Measurements from ENCODE around the gene HSPA12A. TPM values are rescaled to one million over a fixed set of nuclear protein-coding genes. Genes with fewer than 3 reads are reported as not detected.

The HSPA12A gene
- total RNA-seq, 2 donors from 2014 or later: 10.1 to 11.5 TPM

- Histone ChIP-seq H3K27ac (no peak overlapping the region), H3K4me1 (peaks cover 0 to 15% of the 10 kb centered on the region in 2 donors), H3K4me3 (no peak overlapping the region), H3K9me3 (no peaks in the 10 kb centered on the region), H3K27me3 (no peaks in the 10 kb centered on the region), H3K36me3 (no peaks in the 10 kb centered on the region)
- TF ChIP-seq, protein P1, sequence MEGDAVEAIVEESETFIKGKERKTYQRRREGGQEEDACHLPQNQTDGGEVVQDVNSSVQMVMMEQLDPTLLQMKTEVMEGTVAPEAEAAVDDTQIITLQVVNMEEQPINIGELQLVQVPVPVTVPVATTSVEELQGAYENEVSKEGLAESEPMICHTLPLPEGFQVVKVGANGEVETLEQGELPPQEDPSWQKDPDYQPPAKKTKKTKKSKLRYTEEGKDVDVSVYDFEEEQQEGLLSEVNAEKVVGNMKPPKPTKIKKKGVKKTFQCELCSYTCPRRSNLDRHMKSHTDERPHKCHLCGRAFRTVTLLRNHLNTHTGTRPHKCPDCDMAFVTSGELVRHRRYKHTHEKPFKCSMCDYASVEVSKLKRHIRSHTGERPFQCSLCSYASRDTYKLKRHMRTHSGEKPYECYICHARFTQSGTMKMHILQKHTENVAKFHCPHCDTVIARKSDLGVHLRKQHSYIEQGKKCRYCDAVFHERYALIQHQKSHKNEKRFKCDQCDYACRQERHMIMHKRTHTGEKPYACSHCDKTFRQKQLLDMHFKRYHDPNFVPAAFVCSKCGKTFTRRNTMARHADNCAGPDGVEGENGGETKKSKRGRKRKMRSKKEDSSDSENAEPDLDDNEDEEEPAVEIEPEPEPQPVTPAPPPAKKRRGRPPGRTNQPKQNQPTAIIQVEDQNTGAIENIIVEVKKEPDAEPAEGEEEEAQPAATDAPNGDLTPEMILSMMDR (IDR thresholded peaks at IDR 0.05): no peak
- DNase-seq (ENCODE audit: low spot score): no peak
Observed at GRCh38 chr10:116772909-116773705, 30.7 kb upstream of the HSPA12A start.

DNA sequence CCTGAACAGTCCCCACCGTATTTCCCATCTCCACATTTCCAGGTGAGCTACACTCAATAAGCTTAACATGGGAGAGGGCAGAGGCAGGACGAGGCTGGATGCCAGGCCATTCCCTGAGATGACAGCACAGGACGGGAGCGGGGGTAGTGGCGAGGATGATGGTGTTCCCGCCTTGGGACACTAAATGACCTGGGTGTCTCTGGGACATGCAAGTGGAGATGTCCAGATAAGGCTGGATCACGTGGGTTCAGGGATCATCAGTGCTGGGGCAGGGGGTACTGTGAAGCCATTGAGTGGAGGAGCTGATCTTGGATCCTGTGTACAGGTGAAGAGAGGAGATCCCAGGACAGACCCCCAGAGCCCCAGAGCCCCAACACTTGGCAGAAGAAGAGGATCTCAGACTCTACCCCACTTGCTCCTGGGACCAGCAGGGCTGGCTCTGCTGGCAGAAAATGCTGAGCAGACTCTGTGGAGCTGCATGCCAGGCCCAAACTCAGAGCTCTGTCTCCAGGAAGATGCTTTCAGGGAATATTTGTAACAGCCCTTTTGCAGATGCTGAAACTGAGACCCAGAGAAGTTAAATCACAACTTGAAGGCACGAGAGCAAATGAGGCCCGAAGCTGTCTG is 29.7 kb upstream of the HSPA12A start:
- no peak for DNase-seq (ENCODE audit: low spot score)
- TF ChIP-seq, protein P1 (IDR thresholded peaks at IDR 0.05): no peak
- Histone ChIP-seq H3K27me3 (no peaks in the 10 kb centered on the region), H3K27ac (peak overlapping the region; percentile 42 to 48), H3K4me1 (peaks cover 0 to 22% of the 10 kb centered on the region in 2 donors), H3K9me3 (no peaks in the 10 kb centered on the region), H3K36me3 (no peaks in the 10 kb centered on the region), H3K4me3 (no peak overlapping the region)

DNA sequence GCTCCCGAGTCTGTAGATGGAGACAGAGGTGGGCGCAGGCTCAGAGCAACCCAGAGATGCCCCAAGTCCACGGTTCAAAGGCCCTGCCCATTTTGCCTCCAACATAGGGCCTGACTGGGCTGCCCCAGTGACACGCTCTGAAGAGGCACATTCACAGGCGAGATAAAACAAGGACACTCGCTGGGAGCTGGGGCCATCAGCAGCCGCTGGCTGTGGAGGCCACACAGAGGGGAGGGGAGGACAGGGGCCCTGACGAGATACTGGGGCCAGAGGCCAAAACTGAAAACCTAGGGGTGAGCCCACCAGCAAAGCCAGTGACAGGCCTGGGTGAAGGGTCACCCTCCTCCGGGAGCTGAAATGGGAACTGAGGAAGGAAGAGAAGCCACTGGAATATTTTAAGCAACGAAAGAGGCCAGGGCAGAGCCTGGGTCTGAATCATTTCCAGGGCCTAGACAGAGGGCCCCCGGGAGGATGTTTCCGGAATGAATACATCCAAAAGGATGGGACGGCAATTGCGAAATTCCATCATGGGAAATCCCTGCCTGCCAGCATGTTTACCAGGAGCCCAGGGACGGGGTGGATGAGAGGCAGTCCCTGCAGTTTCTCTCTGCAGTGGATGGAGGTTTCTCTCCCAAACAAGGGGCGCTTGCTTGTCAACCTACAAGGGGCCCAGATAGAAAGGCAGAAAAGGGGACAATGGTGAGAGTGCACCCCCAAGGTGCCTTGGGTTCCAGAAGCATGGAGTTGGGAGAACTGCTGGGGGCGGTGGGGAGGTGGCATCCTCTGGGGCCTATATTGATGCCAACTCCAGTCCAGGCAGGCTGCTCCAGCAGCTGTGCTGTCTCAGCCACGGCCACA is 29.0 kb upstream of the HSPA12A start:
- peak; percentile 84 for DNase-seq (ENCODE audit: low spot score)
- Histone ChIP-seq H3K9me3 (no peaks in the 10 kb centered on the region), H3K4me1 (peaks cover 0 to 26% of the 10 kb centered on the region in 2 donors), H3K36me3 (no peaks in the 10 kb centered on the region), H3K4me3 (no peak overlapping the region), H3K27me3 (no peaks in the 10 kb centered on the region), H3K27ac (peak overlapping the region; percentile 42 to 48)
- TF ChIP-seq, protein P1 (IDR thresholded peaks at IDR 0.05): no peak

DNA sequence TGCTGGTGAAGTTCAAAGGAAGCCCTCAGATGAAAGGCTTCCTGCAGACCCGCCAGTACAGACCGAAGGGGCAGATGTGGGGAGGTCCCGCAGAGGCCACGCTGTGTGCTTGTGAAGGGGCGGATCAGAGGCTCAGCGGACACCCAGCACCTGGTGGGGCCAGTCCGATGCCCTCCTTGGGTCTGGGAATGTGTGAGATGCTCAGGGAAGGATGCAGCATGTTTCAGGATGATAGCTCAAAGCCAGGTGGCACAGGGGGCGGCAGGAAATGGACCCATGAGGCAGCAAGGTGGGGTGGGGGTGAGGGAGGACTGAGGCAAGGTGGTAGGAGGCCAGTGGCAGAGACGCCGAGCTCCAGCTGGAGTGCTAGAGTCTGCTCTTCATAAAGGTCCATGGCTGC is 27.9 kb upstream of the HSPA12A start:
- Histone ChIP-seq H3K27ac (peak overlapping the region in 1 of 2 donors; percentile 48), H3K4me3 (no peak overlapping the region), H3K9me3 (peaks cover 0 to 2% of the 10 kb centered on the region in 2 donors), H3K4me1 (peaks cover 0 to 26% of the 10 kb centered on the region in 2 donors), H3K27me3 (no peaks in the 10 kb centered on the region), H3K36me3 (no peaks in the 10 kb centered on the region)
- TF ChIP-seq, protein P1 (IDR thresholded peaks at IDR 0.05): no peak
- DNase-seq (ENCODE audit: low spot score): no peak

DNA sequence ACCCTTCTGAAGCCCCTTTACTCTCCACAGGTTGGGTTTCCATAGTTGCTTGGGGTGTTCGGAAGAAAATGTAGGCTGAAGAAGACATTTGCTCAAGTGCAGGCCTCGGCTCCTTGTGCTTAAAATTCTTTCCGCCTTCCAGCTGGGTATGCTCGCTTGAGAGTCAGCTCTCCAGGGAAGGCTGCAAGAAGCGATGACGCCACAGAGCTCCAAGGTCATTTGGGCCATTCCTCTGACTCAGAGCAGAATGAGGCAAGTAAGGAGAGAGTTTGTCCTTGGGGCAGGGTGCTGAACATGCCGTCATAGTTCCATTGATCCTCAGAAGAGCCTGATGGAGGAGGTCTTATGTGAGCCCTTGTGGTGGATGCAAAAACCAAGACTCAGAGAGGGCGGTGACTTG is 27.4 kb upstream of the HSPA12A start:
- no peaks in the 10 kb centered on the region for H3K27me3 ChIP-seq
- H3K4me3 ChIP-seq: no peak overlapping the region
- no peaks in the 10 kb centered on the region for H3K36me3 ChIP-seq
- no peak overlapping the region for H3K27ac ChIP-seq
- TF ChIP-seq, protein P1 (IDR thresholded peaks at IDR 0.05): no peak
- H3K9me3 ChIP-seq: peaks cover 0 to 7% of the 10 kb centered on the region in 2 donors
- DNase-seq (ENCODE audit: low spot score): no peak
- H3K4me1 ChIP-seq: peaks cover 0 to 26% of the 10 kb centered on the region in 2 donors
